ENCODE data around the gene DNM1L.

DNA sequence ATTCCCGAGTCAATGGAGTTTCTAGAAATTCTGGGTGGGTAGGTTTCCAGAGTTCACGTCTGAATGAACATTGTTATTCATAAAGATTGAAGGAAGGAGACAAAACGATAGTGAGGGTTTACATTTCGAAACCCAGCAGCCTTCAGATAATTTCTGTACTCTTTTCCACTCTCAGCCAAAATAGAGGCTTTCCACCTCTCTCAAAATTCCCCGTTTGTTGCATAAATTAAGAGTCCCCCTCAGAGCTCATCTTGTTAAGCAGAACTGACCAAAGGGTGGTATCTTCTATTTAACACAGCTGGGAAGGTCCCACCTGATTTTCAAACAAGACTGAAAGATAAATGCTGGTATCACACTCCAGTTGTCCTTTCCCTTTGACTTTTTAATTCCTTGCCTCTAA, 98.1 kb downstream of the DNM1L start:
- TF ChIP-seq, protein P1, sequence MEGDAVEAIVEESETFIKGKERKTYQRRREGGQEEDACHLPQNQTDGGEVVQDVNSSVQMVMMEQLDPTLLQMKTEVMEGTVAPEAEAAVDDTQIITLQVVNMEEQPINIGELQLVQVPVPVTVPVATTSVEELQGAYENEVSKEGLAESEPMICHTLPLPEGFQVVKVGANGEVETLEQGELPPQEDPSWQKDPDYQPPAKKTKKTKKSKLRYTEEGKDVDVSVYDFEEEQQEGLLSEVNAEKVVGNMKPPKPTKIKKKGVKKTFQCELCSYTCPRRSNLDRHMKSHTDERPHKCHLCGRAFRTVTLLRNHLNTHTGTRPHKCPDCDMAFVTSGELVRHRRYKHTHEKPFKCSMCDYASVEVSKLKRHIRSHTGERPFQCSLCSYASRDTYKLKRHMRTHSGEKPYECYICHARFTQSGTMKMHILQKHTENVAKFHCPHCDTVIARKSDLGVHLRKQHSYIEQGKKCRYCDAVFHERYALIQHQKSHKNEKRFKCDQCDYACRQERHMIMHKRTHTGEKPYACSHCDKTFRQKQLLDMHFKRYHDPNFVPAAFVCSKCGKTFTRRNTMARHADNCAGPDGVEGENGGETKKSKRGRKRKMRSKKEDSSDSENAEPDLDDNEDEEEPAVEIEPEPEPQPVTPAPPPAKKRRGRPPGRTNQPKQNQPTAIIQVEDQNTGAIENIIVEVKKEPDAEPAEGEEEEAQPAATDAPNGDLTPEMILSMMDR (IDR thresholded peaks at IDR 0.05) = no peak
- no peak for TF ChIP-seq POLR2A (IDR thresholded peaks at IDR 0.05)
